Measurements from ENCODE around the gene TLCD3A. TPM values are rescaled to one million over a fixed set of nuclear protein-coding genes. Genes with fewer than 3 reads are reported as not detected.

The TLCD3A gene
- total and polyA plus RNA-seq, 9 of the 15 experiments (the other 6 are each of a cell fraction or from before 2014, with no cell fraction given), result 1.3 to 13.5 (median 7.3) TPM

- no peak for TF ChIP-seq CHD7 (IDR thresholded peaks at IDR 0.05; ENCODE audit: low read depth, low read length)
- TF ChIP-seq PHF20 (IDR thresholded peaks at IDR 0.05; ENCODE audit: partially characterized antibody), result peak; percentile 94
- TF ChIP-seq GTF2E2 (tag; IDR thresholded peaks at IDR 0.05), result no peak
- no peak for TF ChIP-seq THRA (IDR thresholded peaks at IDR 0.05)
- TF ChIP-seq JUN (IDR thresholded peaks at IDR 0.05; ENCODE audit: borderline replicate concordance, low read depth, low read length), result peak; percentile 57; the same call in 1 of the 2 replicates
- TF ChIP-seq JUN (CRISPR knock-in tag; IDR thresholded peaks at IDR 0.05; ENCODE audit: borderline replicate concordance), result no peak
- TF ChIP-seq, protein P1, sequence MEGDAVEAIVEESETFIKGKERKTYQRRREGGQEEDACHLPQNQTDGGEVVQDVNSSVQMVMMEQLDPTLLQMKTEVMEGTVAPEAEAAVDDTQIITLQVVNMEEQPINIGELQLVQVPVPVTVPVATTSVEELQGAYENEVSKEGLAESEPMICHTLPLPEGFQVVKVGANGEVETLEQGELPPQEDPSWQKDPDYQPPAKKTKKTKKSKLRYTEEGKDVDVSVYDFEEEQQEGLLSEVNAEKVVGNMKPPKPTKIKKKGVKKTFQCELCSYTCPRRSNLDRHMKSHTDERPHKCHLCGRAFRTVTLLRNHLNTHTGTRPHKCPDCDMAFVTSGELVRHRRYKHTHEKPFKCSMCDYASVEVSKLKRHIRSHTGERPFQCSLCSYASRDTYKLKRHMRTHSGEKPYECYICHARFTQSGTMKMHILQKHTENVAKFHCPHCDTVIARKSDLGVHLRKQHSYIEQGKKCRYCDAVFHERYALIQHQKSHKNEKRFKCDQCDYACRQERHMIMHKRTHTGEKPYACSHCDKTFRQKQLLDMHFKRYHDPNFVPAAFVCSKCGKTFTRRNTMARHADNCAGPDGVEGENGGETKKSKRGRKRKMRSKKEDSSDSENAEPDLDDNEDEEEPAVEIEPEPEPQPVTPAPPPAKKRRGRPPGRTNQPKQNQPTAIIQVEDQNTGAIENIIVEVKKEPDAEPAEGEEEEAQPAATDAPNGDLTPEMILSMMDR (IDR thresholded peaks at IDR 0.05 in 2 of 3, conservative IDR thresholded peaks at IDR 0.05 in 1 of 3; ENCODE audit: insufficient read depth in 2 of 3, low read depth in 1 of 3, low read length in 3 of 3), result peak in 1 of 3 experiments; percentile 9; a peak in 1 of 6 replicates
- TF ChIP-seq, protein P2, sequence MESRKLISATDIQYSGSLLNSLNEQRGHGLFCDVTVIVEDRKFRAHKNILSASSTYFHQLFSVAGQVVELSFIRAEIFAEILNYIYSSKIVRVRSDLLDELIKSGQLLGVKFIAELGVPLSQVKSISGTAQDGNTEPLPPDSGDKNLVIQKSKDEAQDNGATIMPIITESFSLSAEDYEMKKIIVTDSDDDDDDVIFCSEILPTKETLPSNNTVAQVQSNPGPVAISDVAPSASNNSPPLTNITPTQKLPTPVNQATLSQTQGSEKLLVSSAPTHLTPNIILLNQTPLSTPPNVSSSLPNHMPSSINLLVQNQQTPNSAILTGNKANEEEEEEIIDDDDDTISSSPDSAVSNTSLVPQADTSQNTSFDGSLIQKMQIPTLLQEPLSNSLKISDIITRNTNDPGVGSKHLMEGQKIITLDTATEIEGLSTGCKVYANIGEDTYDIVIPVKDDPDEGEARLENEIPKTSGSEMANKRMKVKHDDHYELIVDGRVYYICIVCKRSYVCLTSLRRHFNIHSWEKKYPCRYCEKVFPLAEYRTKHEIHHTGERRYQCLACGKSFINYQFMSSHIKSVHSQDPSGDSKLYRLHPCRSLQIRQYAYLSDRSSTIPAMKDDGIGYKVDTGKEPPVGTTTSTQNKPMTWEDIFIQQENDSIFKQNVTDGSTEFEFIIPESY (CRISPR knock-in tag; IDR thresholded peaks at IDR 0.05), result 0 out of 2 replicates have a peak, but pooled peaks have one; percentile 38
These were observed 49.7 kb downstream of the TLCD3A start, which contains the start of the genes GLOD4 and MRM3 (continued) for GRCh38 chr17:781805-782731.

Data from K562 (cell line).